Activated CD8-positive, alpha-beta memory T cell treated with anti-CD3 and anti-CD28 coated beads, Interleukin-2, amount 50 U/mL, for 4 hours (primary cell): Measurements from ENCODE around the gene EMP2.
"Not testable (repeated sequence)": the region's sequence is repeated elsewhere in the genome, so short reads cannot be mapped to it uniquely, and the experiment has no call there.

Experiments
- DNase-seq: peaks from one replicate; pipeline ENCODE4 v3.0.0-alpha.2; 2020

The EMP2 gene

DNA sequence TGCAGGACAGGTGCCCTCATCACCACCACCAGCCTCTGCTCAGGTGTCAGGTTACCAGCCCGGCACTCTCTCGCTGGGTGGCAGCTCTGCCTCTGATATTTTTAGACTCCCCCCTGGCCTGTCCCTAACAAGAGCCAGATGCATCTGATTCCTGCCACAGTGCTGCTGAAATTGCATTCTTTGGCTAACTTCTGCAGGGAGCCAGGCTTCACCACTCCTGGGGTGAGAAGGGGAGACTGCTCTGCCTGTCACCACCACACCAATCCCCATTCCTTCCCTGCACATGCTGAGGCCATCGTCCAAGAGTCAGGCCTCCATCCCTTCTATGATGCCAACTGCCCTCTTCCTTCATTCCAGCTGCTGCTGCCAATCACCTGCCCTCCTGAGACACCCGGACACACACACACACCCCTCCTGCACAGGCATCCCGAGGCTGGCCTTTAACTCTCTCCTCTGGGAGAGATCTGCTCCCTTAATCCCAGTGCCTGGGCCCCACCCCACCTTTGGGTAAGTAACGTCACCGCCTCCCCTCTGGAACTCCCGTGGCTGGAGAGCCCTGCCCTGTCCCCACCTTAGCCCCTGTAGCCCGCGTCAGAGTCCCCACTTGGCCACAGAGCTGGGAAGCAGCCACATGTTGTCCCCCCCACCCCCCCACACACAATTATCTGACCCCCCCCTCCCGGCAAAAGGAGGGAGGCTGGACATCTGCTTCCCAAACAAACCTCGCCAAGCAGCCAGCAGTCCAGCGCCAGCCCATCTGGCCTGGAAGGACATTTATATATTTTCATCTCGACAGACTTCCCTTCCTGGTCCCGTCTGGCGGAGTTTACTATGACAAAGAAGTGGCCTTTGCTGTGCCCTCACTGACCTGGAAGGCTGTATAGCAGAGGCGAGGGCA lies 2.8 kb downstream of the EMP2 start:
- DNase-seq, result no peak

- DNase-seq, result no peak
Observed at GRCh38 chr16:10576390-10577304, 3.8 kb downstream of the EMP2 start.

- no peak for DNase-seq
Observed at GRCh38 chr16:10575506-10576130, 4.8 kb downstream of the EMP2 start.

DNA sequence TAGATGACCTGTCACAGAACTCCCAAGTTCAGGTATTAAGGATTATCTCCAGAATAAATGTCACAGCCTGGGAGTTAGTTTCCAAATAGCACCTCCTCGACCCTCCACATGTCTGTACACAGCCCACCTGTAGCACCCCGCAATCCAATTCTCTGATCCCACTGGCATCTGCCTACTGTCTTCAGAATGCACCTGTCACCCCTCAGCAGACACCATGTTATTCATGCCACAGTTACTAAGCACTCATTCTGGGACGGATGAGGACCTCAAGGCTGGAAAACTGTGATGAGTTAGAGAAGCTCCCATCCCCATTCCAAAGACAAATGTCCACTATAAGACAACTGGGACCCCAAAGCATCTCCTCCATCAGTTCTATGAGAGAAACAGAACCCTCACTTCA lies 7.8 kb downstream of the EMP2 start:
- no peak for DNase-seq

DNA sequence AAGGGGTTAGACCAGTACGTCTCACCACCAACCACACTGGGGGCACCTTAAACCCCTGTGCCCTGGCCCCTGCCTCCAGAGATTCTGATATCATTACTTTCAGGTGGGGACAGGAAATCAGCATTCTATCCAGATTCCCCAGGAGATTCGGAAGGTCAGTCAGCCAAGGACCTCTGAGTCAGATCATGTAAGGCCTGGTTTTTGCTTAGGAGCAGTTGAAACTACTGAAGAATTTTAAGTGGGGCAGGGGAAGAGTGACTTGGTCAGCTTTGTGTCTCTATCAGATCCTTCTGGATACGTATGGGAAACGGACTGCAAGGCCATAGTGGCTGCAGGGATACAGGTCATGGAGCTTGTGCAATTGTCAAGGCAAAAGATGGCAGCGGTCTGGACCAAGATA lies 9.0 kb downstream of the EMP2 start:
- DNase-seq, result no peak

- DNase-seq, result no peak
Observed at GRCh38 chr16:10569621-10570020, 10.8 kb downstream of the EMP2 start.

- no peak for DNase-seq
Observed at GRCh38 chr16:10566613-10567012, 13.8 kb downstream of the EMP2 start.

DNA sequence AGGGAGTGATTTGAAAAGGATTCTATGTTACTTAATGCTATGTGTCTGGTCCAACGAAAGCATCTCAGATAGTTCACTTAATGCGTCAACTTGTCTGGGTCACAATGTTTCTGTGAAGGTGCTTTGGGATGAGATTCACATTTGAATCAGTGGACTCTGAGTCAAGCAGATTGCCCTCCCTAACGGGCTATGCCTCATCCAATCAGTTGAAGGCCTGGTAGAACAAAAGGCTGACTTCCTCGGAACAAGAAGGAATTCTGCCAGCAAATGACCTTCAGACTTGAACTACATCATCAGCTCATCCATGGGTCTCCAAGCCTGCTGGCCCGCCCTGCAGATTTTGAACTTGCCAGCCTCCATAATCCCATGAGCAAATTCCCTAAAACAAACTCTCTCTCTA lies 15.2 kb downstream of the EMP2 start:
- DNase-seq, result no peak

DNA sequence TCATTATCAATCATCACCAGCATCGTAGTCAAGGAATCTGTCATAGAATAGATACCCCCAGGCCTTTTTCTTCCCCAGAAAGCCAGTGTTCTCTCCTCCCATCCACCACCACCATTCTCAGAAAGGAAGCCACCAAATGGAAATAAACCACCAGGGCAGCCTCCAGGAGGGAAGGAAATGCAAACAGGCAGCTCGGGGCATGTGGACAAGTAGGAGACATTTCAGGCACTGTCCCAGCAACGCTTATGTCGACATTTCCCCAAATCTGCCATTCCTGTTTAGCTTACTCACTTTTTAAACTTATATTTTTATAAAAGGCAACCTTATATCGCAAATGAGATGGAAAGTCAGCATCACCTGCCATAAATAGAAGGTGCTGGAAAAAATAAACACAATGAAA lies 15.8 kb downstream of the EMP2 start:
- no peak for DNase-seq

DNA sequence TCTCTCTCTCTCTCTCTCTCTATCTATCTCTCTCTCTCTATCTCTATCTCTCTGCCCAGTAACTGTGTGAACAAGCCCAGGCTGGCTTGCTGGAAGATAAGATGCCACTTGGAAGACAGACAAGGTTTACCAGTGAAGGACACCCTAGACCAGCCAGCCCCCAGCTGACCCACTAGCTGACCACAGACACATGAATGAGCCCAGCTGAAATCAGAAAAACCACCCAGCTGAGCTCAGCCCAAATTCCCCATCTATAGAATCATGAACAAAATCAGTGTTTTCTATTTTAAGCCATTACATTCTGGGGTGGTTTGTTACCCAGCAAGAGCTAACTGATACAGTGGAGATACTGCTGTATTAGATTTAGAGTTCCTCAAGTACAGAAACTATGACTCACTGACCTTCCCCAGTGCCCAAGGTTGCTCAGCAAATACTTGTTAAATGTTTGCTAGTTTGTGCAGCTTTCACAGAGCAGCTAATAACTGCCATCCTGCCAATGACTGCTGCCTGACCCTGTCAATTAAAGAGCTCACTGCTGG lies 18.0 kb downstream of the EMP2 start:
- DNase-seq, result no peak

- no peak for DNase-seq
Observed at GRCh38 chr16:10561425-10561824, 19.0 kb downstream of the EMP2 start.

DNA sequence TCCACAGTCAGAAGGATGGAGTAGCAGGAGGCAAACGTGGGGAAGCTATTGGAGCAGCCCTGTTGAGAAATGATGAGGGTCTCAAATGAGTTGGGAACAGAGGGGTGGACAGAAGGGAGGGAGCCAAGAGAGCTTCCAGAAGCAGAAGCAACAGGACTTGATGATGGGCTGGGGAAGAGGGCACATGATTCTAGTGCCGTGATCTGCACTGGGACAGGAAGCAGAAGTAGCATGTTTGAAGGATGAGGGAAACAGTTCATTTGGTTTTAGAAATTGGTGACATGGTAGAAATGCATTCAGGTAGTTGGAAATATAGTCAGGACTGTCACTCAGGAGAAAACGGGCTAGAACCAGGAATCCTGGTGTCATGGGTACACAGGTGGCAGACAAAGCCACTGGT lies 19.4 kb downstream of the EMP2 start:
- DNase-seq, result no peak

DNA sequence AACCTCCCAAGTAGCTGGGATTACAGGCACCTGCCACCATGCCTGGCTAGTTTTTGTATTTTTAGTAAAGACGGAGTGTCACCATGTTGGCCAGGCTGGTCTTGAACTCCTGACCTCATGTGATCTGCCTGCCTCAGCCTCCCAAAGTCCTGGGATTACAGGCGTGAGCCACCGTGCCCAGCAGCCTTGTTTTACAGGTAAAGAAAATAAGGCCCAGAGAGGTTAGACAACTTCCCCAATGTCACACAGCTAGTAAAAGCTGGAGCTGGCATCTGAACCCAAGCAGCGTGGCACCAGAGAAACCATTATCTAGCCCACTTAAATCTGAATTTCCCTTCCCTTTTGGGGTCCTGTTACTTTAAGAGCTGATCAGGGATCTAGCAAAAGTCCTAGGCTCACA lies 20.6 kb downstream of the EMP2 start:
- DNase-seq, result not testable (repeated sequence)

- DNase-seq, result no peak
Observed at GRCh38 chr16:10558746-10559641, 21.4 kb downstream of the EMP2 start.

- DNase-seq, result no peak
Observed at GRCh38 chr16:10558305-10558704, 22.1 kb downstream of the EMP2 start.

- no peak for DNase-seq
Observed at GRCh38 chr16:10557750-10558149, 22.6 kb downstream of the EMP2 start.

DNA sequence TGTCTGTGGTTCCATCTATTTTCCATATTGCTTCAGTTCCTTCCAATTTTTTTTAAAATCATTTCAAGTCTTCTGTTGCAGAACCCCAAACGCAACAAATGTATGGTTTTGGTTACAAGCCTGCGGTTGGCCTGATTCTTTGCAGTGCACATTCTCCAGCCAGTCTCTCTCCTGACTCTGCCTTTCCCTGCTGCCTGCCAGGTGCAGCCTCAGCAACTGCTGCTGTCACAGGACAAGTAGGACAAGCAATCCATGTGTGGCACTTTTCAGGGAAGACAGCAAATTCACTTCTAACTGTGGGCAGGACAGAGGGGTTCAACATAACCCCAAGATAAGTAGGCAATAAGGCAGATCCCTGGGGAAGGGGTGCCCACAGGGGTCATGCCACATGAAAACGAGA lies 24.2 kb downstream of the EMP2 start:
- DNase-seq, result no peak

GRCh38 chr16:10554569-10554968 lies 25.8 kb downstream of the EMP2 start:
- no peak for DNase-seq

DNA sequence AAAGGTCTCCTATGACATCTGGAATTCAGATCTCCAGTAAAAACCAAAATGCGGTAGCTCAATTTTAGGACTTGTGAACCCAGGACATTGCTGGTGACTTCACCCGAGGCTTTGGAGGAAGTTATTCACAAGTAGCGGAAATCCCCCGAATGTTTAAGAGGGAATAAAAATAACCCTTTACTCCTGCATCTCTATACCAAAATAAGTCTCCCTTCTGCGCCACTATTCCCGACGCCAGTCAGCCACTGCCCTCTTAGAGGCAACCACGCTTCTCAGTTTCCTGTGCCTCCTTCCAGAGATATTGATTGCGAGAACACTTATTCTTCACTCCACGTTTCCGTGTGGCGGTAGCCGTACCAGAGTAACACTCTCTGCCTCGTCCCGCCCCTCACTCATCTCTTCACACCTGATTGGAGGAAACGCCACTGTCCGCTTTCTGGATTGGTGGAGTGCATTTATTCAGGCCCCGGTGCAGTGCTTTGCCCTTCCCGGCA lies 27.4 kb downstream of the EMP2 start:
- peak; percentile 43 for DNase-seq

DNA sequence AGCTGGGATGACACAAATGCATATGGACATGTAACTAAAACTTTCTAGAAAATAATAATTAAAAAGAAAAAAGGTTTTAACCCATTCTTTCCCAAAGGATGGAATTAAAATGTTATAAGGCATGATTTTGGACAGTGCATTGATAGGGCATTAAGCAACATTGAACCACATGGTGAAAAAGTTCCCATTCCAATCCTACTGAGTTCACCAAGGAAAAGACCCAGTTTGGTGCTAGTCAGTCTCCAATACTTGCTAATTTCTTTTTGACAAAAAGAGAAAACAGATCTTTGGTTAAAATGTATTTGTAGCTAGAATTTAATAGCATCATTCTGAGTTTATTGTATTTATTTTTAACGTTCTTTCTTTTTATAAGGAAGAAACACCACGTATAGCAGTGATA lies 28.1 kb downstream of the EMP2 start:
- no peak for DNase-seq

- DNase-seq, result no peak
Observed at GRCh38 chr16:10551881-10552280, 28.5 kb downstream of the EMP2 start.

GRCh38 chr16:10548404-10548803 lies 32.0 kb downstream of the EMP2 start:
- DNase-seq, result no peak
